ENCODE measurements around the gene MAML1. TPM values are rescaled to one million over a fixed set of nuclear protein-coding genes. Genes with fewer than 3 reads are reported as not detected.

The MAML1 gene
- total RNA-seq, 1 donor from 2014 or later = 42.6 TPM

DNA sequence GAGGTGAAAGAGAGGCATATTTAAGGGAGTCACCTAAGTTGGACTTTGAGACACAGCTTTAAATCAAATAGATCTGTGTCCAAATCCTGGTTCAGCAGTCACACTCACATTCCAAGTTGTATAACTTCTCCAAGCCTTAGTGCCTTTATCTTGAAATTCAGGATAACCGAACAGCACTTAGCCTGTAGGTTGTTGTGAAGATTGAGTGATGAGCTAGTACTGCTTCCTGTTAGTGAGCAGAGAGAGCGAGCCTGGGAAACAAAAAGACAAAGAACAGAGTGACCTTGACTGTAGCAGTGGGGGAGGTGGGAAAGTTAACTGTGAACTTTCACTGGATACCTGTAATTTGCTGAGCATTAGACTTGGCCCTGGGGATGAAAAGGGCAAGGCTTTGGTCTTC lies 22.4 kb downstream of the MAML1 start:
- H3K4me1 Mint-ChIP-seq (ENCODE audit: unreplicated experiment) = peaks cover 40% of the 10 kb centered on the region
- H3K36me3 Mint-ChIP-seq = peaks cover 22% of the 10 kb centered on the region
- DNase-seq (ENCODE audit: extremely low spot score, unreplicated experiment) = no peak
- peak overlapping the region; percentile 10 for H3K4me3 Mint-ChIP-seq
- peak overlapping the region; percentile 74 for H3K27ac Mint-ChIP-seq
- no peaks in the 10 kb centered on the region for H3K27me3 Mint-ChIP-seq
- TF ChIP-seq, protein P1, sequence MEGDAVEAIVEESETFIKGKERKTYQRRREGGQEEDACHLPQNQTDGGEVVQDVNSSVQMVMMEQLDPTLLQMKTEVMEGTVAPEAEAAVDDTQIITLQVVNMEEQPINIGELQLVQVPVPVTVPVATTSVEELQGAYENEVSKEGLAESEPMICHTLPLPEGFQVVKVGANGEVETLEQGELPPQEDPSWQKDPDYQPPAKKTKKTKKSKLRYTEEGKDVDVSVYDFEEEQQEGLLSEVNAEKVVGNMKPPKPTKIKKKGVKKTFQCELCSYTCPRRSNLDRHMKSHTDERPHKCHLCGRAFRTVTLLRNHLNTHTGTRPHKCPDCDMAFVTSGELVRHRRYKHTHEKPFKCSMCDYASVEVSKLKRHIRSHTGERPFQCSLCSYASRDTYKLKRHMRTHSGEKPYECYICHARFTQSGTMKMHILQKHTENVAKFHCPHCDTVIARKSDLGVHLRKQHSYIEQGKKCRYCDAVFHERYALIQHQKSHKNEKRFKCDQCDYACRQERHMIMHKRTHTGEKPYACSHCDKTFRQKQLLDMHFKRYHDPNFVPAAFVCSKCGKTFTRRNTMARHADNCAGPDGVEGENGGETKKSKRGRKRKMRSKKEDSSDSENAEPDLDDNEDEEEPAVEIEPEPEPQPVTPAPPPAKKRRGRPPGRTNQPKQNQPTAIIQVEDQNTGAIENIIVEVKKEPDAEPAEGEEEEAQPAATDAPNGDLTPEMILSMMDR (conservative IDR thresholded peaks at IDR 0.05) = no peak
- H3K9me3 Mint-ChIP-seq = peaks cover 4% of the 10 kb centered on the region

DNA sequence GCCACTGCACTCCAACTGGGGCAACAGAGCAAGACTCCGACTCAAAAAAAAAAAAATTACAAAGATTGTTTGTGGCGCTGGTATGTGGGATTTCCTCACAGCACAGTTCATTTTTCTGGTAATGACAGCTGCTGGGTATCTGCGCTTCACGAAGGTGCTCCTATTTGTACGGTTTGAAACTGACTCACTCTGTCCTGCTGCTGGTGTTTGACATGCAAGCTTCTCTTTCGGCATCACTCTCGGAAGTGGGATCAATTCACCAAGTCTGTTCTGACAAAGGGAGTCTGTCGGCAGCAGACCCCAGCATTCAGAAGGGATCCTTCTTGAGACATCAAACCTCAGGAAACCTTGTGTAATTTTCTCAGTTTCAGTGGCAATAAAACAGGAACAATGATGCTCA lies 26.3 kb downstream of the MAML1 start:
- Mint-ChIP-seq H3K4me1 (ENCODE audit: unreplicated experiment) (peaks cover 60% of the 10 kb centered on the region), H3K4me3 (no peak overlapping the region), H3K9me3 (no peaks in the 10 kb centered on the region), H3K27ac (no peak overlapping the region), H3K27me3 (no peaks in the 10 kb centered on the region), H3K36me3 (peaks cover 14% of the 10 kb centered on the region)
- TF ChIP-seq, protein P1 (conservative IDR thresholded peaks at IDR 0.05) = no peak
- no peak for DNase-seq (ENCODE audit: extremely low spot score, unreplicated experiment)

DNA sequence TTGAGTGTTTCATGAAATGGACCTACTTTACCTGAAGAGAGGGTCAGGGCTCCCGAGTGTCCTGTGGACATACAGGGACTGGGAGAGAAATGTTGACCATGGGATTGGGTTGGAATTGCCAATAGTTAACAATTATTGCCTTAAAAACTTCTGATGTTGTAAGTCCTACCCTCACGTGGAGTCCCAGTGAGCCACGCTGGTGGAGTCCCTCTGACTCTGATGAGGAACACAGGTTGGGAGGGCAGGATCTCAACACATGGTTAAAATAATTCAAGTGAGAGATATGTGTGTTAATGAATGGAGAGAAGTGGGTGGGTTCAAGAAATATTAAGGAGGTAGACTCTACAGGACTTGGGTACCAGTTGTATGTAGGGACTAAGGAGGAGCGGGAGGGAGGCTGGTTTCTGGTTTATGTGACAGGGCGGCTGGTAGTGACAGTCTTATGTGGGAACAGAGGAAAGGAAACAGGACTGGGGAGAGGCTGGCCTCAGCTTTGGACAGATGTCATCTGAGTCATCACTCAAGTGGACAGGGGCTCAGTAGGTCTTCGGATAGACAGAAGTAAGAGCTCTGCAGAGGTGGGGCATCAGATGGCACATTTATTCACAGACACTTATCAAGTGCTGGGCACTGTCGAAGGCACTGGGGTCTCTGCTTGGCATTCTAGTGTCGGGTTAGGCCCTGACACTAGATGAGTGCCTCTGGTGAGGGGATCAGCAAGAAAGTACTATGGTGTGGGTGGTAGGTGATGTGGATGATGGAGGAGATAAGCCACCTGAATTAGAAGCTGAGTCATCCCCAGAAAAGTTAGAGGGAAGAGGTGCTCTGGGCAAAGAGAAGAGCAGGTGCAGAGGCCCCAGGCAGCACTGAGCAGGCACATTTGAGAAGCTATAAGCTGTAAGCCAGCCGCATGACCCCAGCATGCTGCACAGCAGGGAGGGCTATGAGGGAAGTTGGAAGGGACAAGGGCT lies 27.2 kb downstream of the MAML1 start:
- peaks cover 11% of the 10 kb centered on the region for H3K36me3 Mint-ChIP-seq
- DNase-seq (ENCODE audit: extremely low spot score, unreplicated experiment) = no peak
- TF ChIP-seq, protein P1 (conservative IDR thresholded peaks at IDR 0.05) = no peak
- H3K4me1 Mint-ChIP-seq (ENCODE audit: unreplicated experiment) = peaks cover 51% of the 10 kb centered on the region
- H3K27ac Mint-ChIP-seq = peak overlapping the region; percentile 80
- no peaks in the 10 kb centered on the region for H3K27me3 Mint-ChIP-seq
- no peak overlapping the region for H3K4me3 Mint-ChIP-seq
- no peaks in the 10 kb centered on the region for H3K9me3 Mint-ChIP-seq

DNA sequence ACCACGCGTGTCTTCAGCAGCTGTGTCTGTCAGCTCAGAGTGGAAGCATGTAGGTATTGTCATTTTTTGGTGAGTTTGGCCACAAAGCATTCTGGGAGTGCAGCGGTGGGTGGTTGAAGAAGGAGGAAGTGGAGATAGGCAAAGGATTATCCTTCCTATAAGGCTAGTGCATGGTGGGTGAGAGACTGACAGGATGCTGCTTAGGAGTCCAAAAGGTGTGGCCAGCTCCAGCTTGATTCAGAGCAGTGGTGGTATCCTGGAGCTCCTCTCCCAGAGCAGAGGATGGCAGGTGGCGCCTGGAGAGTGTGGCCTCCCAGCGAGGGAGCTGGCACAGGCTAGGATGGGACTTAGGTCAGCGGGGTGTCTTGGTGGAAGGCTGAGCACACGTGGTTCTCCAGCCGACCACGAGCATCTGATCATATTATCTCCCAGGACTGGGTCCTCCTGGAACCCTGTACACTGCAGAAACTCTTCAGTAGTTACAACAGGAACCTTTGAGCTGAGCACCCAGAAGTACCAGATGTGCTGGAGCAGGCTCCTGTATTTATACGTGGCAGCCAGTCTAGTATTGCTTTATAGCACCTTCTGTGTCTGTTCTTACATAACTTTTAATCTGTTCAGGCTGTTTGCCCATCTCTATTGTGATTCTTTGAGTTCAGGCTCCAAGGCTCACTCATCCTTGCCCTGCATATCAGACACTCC lies 29.6 kb downstream of the MAML1 start:
- no peak for DNase-seq (ENCODE audit: extremely low spot score, unreplicated experiment)
- no peaks in the 10 kb centered on the region for H3K9me3 Mint-ChIP-seq
- H3K27me3 Mint-ChIP-seq = no peaks in the 10 kb centered on the region
- H3K4me3 Mint-ChIP-seq = no peak overlapping the region
- H3K4me1 Mint-ChIP-seq (ENCODE audit: unreplicated experiment) = peaks cover 43% of the 10 kb centered on the region
- peaks cover 4% of the 10 kb centered on the region for H3K36me3 Mint-ChIP-seq
- TF ChIP-seq, protein P1 (conservative IDR thresholded peaks at IDR 0.05) = no peak
- peak overlapping the region; percentile 95 for H3K27ac Mint-ChIP-seq

DNA sequence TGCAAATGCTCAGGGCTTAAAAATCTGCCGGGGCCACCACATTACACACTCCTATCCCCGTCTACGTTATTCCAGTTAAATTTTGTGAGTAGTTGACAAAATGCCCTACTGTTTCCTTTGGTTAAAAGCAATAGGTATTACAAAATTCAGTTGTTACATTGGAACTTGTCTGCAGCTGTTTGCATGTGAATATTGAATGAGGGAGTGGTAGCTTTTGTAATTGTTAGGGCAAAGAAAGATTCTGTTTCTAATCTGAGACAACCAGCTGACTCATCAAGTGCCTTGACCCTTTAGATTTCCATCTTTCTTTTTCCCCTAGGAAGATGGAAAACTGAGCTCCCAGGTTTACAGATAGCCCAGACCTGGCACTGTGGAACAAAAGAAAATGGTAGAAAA lies 30.2 kb downstream of the MAML1 start:
- TF ChIP-seq, protein P1 (conservative IDR thresholded peaks at IDR 0.05) = no peak
- Mint-ChIP-seq H3K4me1 (ENCODE audit: unreplicated experiment) (peaks cover 43% of the 10 kb centered on the region), H3K36me3 (peaks cover 4% of the 10 kb centered on the region), H3K4me3 (peak overlapping the region; percentile 42), H3K27ac (peak overlapping the region; percentile 95), H3K9me3 (no peaks in the 10 kb centered on the region), H3K27me3 (no peaks in the 10 kb centered on the region)
- no peak for DNase-seq (ENCODE audit: extremely low spot score, unreplicated experiment)

Measured in type B pancreatic cell (in vitro differentiated cells).